H1 (cell line): ENCODE results near the gene ZNF135. TPM values are rescaled to one million over a fixed set of nuclear protein-coding genes. Genes with fewer than 3 reads are reported as not detected.

Experiments used
- HDAC2 ChIP-seq, 2 experiments: fragments of 300-600 bp in 1 of 2; sonication (generic) in 1 of 2; IDR thresholded peaks; 2 replicates each; pipeline ENCODE4 v1.6.1; 2011 to 2012; ENCODE audit warnings: low read depth in 2 of 2, low read length in 2 of 2, mild to moderate bottlenecking in 2 of 2, moderate library complexity in 2 of 2, borderline replicate concordance in 1 of 2, inconsistent platforms in 1 of 2
- KDM1A ChIP-seq: fragments of 200-600, 300-600 bp; sonication (generic); IDR thresholded peaks from 2 replicates; pipeline ENCODE4 v1.7.1; 2016; ENCODE audit warnings: mild to moderate bottlenecking, low read length, borderline replicate concordance
- KDM5A ChIP-seq: fragments of 200-600 bp; IDR thresholded peaks from 2 replicates; pipeline ENCODE4 v1.7.1; 2012; ENCODE audit warnings: mild to moderate bottlenecking, low read length, inconsistent platforms, mixed read lengths
- NANOG ChIP-seq: IDR thresholded peaks from 2 replicates; pipeline ENCODE4 v1.6.1; 2011; ENCODE audit warnings: low read length, low read depth, mild to moderate bottlenecking, inconsistent platforms; ENCODE audit not compliant: insufficient read depth, poor library complexity, severe bottlenecking
- polyA plus RNA-seq, 7 experiments: library from polyadenylated mRNA; depleted of rRNA in 3 of 7; stranded (reverse) in 5 of 7; unstranded in 2 of 7; fragments of >200 nt in 5 of 7; fragments of 200-250 nt in 2 of 7; gene quantifications; 1 replicate in 5 of 7; 2 replicates in 1 of 7; 4 replicates in 1 of 7; pipeline versions ENCODE4 v1.2.1 to v1.2.3, GENCODE V29; 2011 to 2013; ENCODE audit warnings: missing spikeins in 2 of 7, mixed read lengths in 2 of 7
- total RNA-seq: library from RNA; stranded (reverse); fragmentation: NEBNext Ultra II Directional; extraction: Animal tissue kit (Norgen Biotek cat#: 25700); gene quantifications from 2 replicates; pipeline ENCODE4 v1.2.1, GENCODE V29; 2021

ZNF135 gene
- total and polyA plus RNA-seq, 2 of the 8 experiments (the other 6 are each of a cell fraction or from before 2014, with no cell fraction given) = 5.2 to 7.9 TPM

GRCh38 chr19:58044391-58044790 lies 14.7 kb upstream of the ZNF135 start (continued):
- no peak for TF ChIP-seq HDAC2 (IDR thresholded peaks at IDR 0.05; ENCODE audit: borderline replicate concordance in 1 of 2, low read depth in 2 of 2, low read length in 2 of 2)
- TF ChIP-seq NANOG = no peak
- no peak for TF ChIP-seq KDM1A
- TF ChIP-seq KDM5A = no peak
- TF ChIP-seq, all 59 proteins: peak for 0
